Panc1 (cell line): ENCODE data around the gene SBDS. TPM values are rescaled to one million over a fixed set of nuclear protein-coding genes. Genes with fewer than 3 reads are reported as not detected.
"Not testable (repeated sequence)": the region's sequence is repeated elsewhere in the genome, so short reads cannot be mapped to it uniquely, and the experiment has no call there.

ENCODE experiments used
- ATAC-seq: fragments of 200-7000 bp; cut with Tn5 transposase; 2 replicates; pipeline ENCODE4 v1.9.1; 2020; ENCODE audit warnings: mild to moderate bottlenecking, moderate library complexity
- BruUV-seq: library from RNA; stranded (reverse); fragments of 400-500 nt; replicated peaks from 2 replicates; lab custom pipeline; 2021; lab: Mats Ljungman, UMichigan
- CTCF ChIA-PET: fragments of 300-600 bp; sonication (Branson Sonifier 250); formaldehyde crosslinking; loops from one replicate; lab custom pipeline; 2022; ENCODE audit warnings: antibody characterized with exemption; lab: Charles Lee
- POLR2A ChIA-PET: fragments of 300-600 bp; sonication (Branson Sonifier 250); formaldehyde crosslinking; loops from one replicate; lab custom pipeline; 2022; ENCODE audit warnings: antibody characterized with exemption; lab: Charles Lee
- DNase-seq: peaks from one replicate; pipeline ENCODE4 v3.0.0-alpha.2; 2010; ENCODE audit warnings: low read depth, low spot score
- H3K27ac ChIP-seq: 2 replicates; pipeline ENCODE4 v1.5.1; 2011; ENCODE audit warnings: mild to moderate bottlenecking, low read length, inconsistent platforms
- H3K27me3 ChIP-seq: fragments of 200-500 bp; sonication (Bioruptor generic); 2 replicates; pipeline ENCODE4 v1.6.0; 2014; ENCODE audit warnings: low read length, inconsistent platforms; ENCODE audit not compliant: control insufficient read depth, insufficient read depth
- H3K36me3 ChIP-seq: fragments of 200-500 bp; sonication (Bioruptor generic); 2 replicates; pipeline ENCODE4 v1.5.1; 2014; ENCODE audit warnings: inconsistent platforms, mild to moderate bottlenecking, low read length, moderate library complexity; ENCODE audit not compliant: control insufficient read depth, insufficient read depth
- H3K4me1 ChIP-seq: 2 replicates; pipeline ENCODE4 v1.5.1; 2011; ENCODE audit warnings: inconsistent platforms, mild to moderate bottlenecking, low read length, moderate library complexity; ENCODE audit not compliant: control insufficient read depth, insufficient read depth
- H3K4me3 ChIP-seq, 2 experiments: 2 replicates each; pipeline ENCODE4 v1.5.1; 2011 to 2012; ENCODE audit warnings: low read depth in 2 of 2, low read length in 2 of 2, mild to moderate bottlenecking in 2 of 2, inconsistent platforms in 1 of 2, moderate library complexity in 1 of 2
- H3K9me3 ChIP-seq: fragments of 200-500 bp; sonication (Bioruptor generic); 2 replicates; pipeline ENCODE4 v1.5.1; 2014; ENCODE audit warnings: low read depth, mild to moderate bottlenecking, inconsistent platforms, low read length, moderate library complexity; ENCODE audit not compliant: control insufficient read depth, insufficient read depth
- POLR2AphosphoS5 ChIP-seq: IDR thresholded peaks from 2 replicates; pipeline ENCODE4 v1.6.1; 2012; ENCODE audit warnings: mild to moderate bottlenecking, low read depth, low read length, moderate library complexity
- SIN3A ChIP-seq: IDR thresholded peaks from 2 replicates; pipeline ENCODE4 v1.6.1; 2012; ENCODE audit warnings: low read depth, mild to moderate bottlenecking, low read length, moderate library complexity, borderline replicate concordance; ENCODE audit not compliant: insufficient read depth
- TCF7L2 ChIP-seq: IDR thresholded peaks from 2 replicates; pipeline ENCODE4 v1.6.1; 2011; ENCODE audit warnings: mild to moderate bottlenecking, low read depth, low read length, inconsistent platforms
- in situ Hi-C: cut with HindIII; loops from 2 replicates; pipeline ENCODE4 v1.10.0; 2016; ENCODE audit warnings: low sequenced_read_pairs, low pct_unique_long_range_greater_than_20kb
- intact Hi-C: fragments of 100-400 bp; cut with micrococcal nuclease; formaldehyde crosslinking; loops from one replicate; pipeline ENCODE4 v1.10.0; 2022; ENCODE audit not compliant: unreplicated experiment
- total RNA-seq: library from RNA; stranded (reverse); gene quantifications from one replicate; pipeline ENCODE4 v1.2.1, GENCODE V29; 2021; ENCODE audit not compliant: unreplicated experiment
- TF ChIP-seq, protein P1 (sequence below): fragments of 450-650 bp; IDR thresholded peaks from 2 replicates; pipeline ENCODE4 v1.5.1; 2017; ENCODE audit warnings: mild to moderate bottlenecking

Gene SBDS
- total RNA-seq, 1 experiment from 2014 or later = 82.8 TPM

GRCh38 chr7:67040832-67041231 lies 45.4 kb upstream of the SBDS start:
- ATAC-seq, H3K9me3 ChIP-seq, H3K27ac ChIP-seq, H3K4me1 ChIP-seq, in situ Hi-C loops, intact Hi-C loops, BruUV-seq, H3K27me3 ChIP-seq, H3K36me3 ChIP-seq, DNase-seq, H3K4me3 ChIP-seq: not testable (repeated sequence)
- CTCF ChIA-PET = interaction anchor here (0.6 to 0.7 kb wide), 5 partner anchors 19 to 301 kb away, joined by 3 to 5 read pairs (median 3); no protein-coding TSS in a partner anchor
- POLR2A ChIA-PET = interaction anchor here (0.6 kb wide), 2 partner anchors 267 to 273 kb away, joined by 5 to 6 read pairs; no protein-coding TSS in a partner anchor
- TF ChIP-seq, protein P1, sequence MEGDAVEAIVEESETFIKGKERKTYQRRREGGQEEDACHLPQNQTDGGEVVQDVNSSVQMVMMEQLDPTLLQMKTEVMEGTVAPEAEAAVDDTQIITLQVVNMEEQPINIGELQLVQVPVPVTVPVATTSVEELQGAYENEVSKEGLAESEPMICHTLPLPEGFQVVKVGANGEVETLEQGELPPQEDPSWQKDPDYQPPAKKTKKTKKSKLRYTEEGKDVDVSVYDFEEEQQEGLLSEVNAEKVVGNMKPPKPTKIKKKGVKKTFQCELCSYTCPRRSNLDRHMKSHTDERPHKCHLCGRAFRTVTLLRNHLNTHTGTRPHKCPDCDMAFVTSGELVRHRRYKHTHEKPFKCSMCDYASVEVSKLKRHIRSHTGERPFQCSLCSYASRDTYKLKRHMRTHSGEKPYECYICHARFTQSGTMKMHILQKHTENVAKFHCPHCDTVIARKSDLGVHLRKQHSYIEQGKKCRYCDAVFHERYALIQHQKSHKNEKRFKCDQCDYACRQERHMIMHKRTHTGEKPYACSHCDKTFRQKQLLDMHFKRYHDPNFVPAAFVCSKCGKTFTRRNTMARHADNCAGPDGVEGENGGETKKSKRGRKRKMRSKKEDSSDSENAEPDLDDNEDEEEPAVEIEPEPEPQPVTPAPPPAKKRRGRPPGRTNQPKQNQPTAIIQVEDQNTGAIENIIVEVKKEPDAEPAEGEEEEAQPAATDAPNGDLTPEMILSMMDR = peak; percentile 69

- H3K27me3 ChIP-seq, CTCF ChIA-PET, H3K36me3 ChIP-seq, H3K27ac ChIP-seq, in situ Hi-C loops, POLR2A ChIA-PET, intact Hi-C loops, H3K4me1 ChIP-seq, H3K4me3 ChIP-seq, ATAC-seq, H3K9me3 ChIP-seq, DNase-seq: not testable (repeated sequence)
- BruUV-seq = TSS peak; percentile 42
Observed at GRCh38 chr7:67036432-67037395, 41.3 kb upstream of the SBDS start.

DNA sequence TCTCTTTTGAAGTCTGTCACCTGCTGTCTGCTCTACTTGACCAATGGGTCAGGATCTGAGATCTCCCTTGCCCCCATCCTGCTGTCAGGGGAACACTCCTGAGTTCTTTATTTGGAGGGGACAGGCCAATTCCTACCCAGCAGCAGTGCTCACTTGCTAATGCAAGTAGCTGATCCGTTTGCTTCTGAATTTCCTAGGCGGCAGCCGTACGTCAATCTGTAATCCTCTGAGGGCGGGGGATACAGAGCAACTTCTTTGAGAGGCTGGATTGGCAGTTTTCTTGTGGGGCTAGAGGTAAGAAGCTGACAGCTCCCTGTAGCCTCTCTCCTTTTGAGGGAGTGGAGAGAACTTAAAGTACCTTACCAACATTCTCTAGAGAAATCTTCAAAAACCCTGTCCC lies 37.9 kb upstream of the SBDS start:
- no TSS peak for BruUV-seq
- H3K27ac ChIP-seq = no peak overlapping the region
- DNase-seq (no peak), ATAC-seq (no peak)
- H3K36me3 ChIP-seq = no peaks in the 10 kb centered on the region
- TF ChIP-seq, protein P1 = no peak
- TF ChIP-seq POLR2AphosphoS5 (no peak), SIN3A (no peak), TCF7L2 (no peak)
- ChIA-PET CTCF (no interaction called here), POLR2A (no interaction called here)
- H3K4me1 ChIP-seq = no peaks in the 10 kb centered on the region
- intact Hi-C loops (no loop called here), in situ Hi-C loops (no loop called here)
- no peaks in the 10 kb centered on the region for H3K27me3 ChIP-seq
- no peak overlapping the region for H3K4me3 ChIP-seq
- no peaks in the 10 kb centered on the region for H3K9me3 ChIP-seq

DNA sequence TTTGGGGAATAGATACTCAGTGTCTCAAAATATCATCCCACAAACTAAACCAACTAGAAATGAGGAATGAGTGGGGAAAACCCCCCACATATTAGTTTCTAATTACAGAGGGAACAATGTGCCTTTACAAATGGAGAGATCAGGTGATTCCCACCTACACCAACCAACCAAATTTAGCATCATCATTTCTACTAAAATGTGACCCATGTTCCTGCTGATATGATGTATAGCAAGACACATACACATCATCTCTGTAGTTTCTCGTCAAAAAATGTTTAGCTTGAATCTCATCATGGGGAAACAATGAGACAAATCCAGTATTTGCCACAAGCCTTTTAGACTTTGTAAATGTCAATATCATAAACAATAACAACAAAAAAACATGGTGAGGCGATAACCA lies 36.3 kb upstream of the SBDS start:
- CTCF ChIA-PET, in situ Hi-C loops, intact Hi-C loops, H3K27me3 ChIP-seq, H3K36me3 ChIP-seq, H3K9me3 ChIP-seq, DNase-seq, H3K4me3 ChIP-seq, H3K27ac ChIP-seq, ATAC-seq, H3K4me1 ChIP-seq, POLR2A ChIA-PET: not testable (repeated sequence)
- BruUV-seq = TSS peak; percentile 53

GRCh38 chr7:67025459-67025858 lies 30.1 kb upstream of the SBDS start:
- in situ Hi-C loops, H3K36me3 ChIP-seq, CTCF ChIA-PET, H3K27ac ChIP-seq, DNase-seq, POLR2A ChIA-PET, H3K9me3 ChIP-seq, intact Hi-C loops, H3K4me1 ChIP-seq, H3K27me3 ChIP-seq, H3K4me3 ChIP-seq: not testable (repeated sequence)
- BruUV-seq = TSS peak; percentile 43
- peak; percentile 76; the same call in 1 of the 2 replicates for ATAC-seq
